HepG2 (cell line): ENCODE results near the gene CUEDC2. TPM values are rescaled to one million over a fixed set of nuclear protein-coding genes. Genes with fewer than 3 reads are reported as not detected.

Experiments used
- ATAC-seq: fragments of 200-7000 bp; cut with Tn5 transposase; 3 replicates; pipeline ENCODE4 v1.9.1; 2020; ENCODE audit warnings: mild to moderate bottlenecking, moderate library complexity
- BruUV-seq: library from RNA; stranded (reverse); fragments of 400-500 nt; replicated peaks from 2 replicates; lab custom pipeline; 2021; lab: Mats Ljungman, UMichigan
- CTCF ChIA-PET: fragments of 300-600 bp; formaldehyde crosslinking; extraction: SDS; loops from one replicate; lab custom pipeline; 2021; ENCODE audit warnings: low total read pairs, inconsistent platforms, low intra/inter-chr PET ratio; lab: Yijun Ruan, JAX
- POLR2A ChIA-PET: fragments of 350-600 bp; sonication (Branson Sonifier 250); formaldehyde crosslinking; loops from one replicate; lab custom pipeline; 2020; ENCODE audit warnings: antibody characterized with exemption, inconsistent platforms; lab: Yijun Ruan, JAX
- DNase-seq: peaks from one replicate; pipeline ENCODE4 v3.0.0-alpha.2; 2015; ENCODE audit warnings: low spot score
- FAIRE-seq: peaks from 3 replicates; lab custom pipeline; 2011; peaks lifted over from hg19 to GRCh38; lab: Jason Lieb, UNC
- H2AFZ ChIP-seq: one replicate; pipeline ENCODE4 v1.6.1; 2011; ENCODE audit warnings: low read length, inconsistent platforms
- H3K27ac ChIP-seq: fragments of 300-600 bp; 3 replicates; pipeline ENCODE4 v1.8.0; 2011; ENCODE audit warnings: mixed run types, mild to moderate bottlenecking, mixed read lengths, low read length, inconsistent platforms; ENCODE audit not compliant: insufficient read depth; ENCODE audit errors: extremely low read length
- H3K27me3 ChIP-seq, 2 experiments: fragments of 200-600 bp in 1 of 2; 2 replicates in 1 of 2; 3 replicates in 1 of 2; pipeline versions ENCODE4 v1.6.0 to v1.8.0; 2011; ENCODE audit warnings: low read length in 2 of 2, mild to moderate bottlenecking in 2 of 2, moderate library complexity in 2 of 2, inconsistent platforms in 1 of 2; ENCODE audit not compliant: insufficient read depth in 2 of 2, control insufficient read depth in 1 of 2
- H3K36me3 ChIP-seq, 2 experiments: fragments of 200-600 bp in 1 of 2; replicated peaks in 1 of 2; 2 replicates in 1 of 2; 3 replicates in 1 of 2; pipeline versions ENCODE4 v1.5.1 to v1.8.0; 2011; ENCODE audit warnings: low read length in 2 of 2, inconsistent platforms in 1 of 2; ENCODE audit not compliant: insufficient read depth in 2 of 2, control insufficient read depth in 1 of 2
- H3K4me1 ChIP-seq: 2 replicates; pipeline ENCODE4 v1.5.1; 2012; ENCODE audit warnings: low read length, inconsistent platforms; ENCODE audit not compliant: insufficient read depth
- H3K4me2 ChIP-seq: 2 replicates; pipeline ENCODE4 v1.6.0; 2011; ENCODE audit warnings: low read depth, low read length, inconsistent platforms
- H3K4me3 ChIP-seq, 3 experiments: fragments of 200-600 bp in 1 of 3; sonication (generic), shearing (Covaris generic) in 1 of 3; replicated peaks in 1 of 3; 2 replicates each; pipeline ENCODE4 v1.5.1; 2011 to 2016; ENCODE audit warnings: low read length in 3 of 3, inconsistent platforms in 2 of 3, low read depth in 2 of 3, mild to moderate bottlenecking in 2 of 3, control low read depth in 1 of 3, mixed read lengths in 1 of 3; ENCODE audit not compliant: insufficient read depth in 1 of 3
- H3K79me2 ChIP-seq: one replicate; pipeline ENCODE4 v1.6.1; 2011; ENCODE audit warnings: low read length, inconsistent platforms; ENCODE audit not compliant: insufficient read depth
- H3K9ac ChIP-seq: 2 replicates; pipeline ENCODE4 v1.6.0; 2011; ENCODE audit warnings: mild to moderate bottlenecking, low read depth, low read length, inconsistent platforms; ENCODE audit not compliant: insufficient read depth
- H3K9me3 ChIP-seq: 2 replicates; pipeline ENCODE4 v1.5.1; 2012; ENCODE audit warnings: mild to moderate bottlenecking, low read length
- H4K20me1 ChIP-seq: 2 replicates; pipeline ENCODE4 v1.6.0; 2011; ENCODE audit warnings: inconsistent platforms, mild to moderate bottlenecking, low read length, moderate library complexity; ENCODE audit not compliant: insufficient read depth
- GABPB1 ChIP-seq: IDR thresholded peaks from 2 replicates; pipeline ENCODE4 v1.6.1; 2016; ENCODE audit warnings: mild to moderate bottlenecking, missing genetic modification reagents, moderate library complexity, missing compliant biosample characterization
- RARA ChIP-seq: IDR thresholded peaks from 2 replicates; pipeline ENCODE4 v1.6.1; 2016; ENCODE audit warnings: missing genetic modification reagents, missing compliant biosample characterization
- RBFOX2 ChIP-seq: fragments of 200-400 bp; formaldehyde crosslinking; IDR thresholded peaks from 2 replicates; pipeline ENCODE4 v1.6.1; 2017; ENCODE audit warnings: low read depth, mild to moderate bottlenecking, low read length
- SETDB1 ChIP-seq: sonication (generic); formaldehyde crosslinking; IDR thresholded peaks from 2 replicates; pipeline ENCODE4 v1.5.1; 2020; ENCODE audit warnings: missing genetic modification reagents, mild to moderate bottlenecking, borderline replicate concordance
- SMC3 ChIP-seq: IDR thresholded peaks from 2 replicates; pipeline ENCODE4 v1.6.1; 2011; ENCODE audit warnings: low read length, improper control_type of control experiment
- SSRP1 ChIP-seq: IDR thresholded peaks from 2 replicates; pipeline ENCODE4 v1.6.1; 2016; ENCODE audit warnings: control low read depth
- WIZ ChIP-seq: sonication (generic); formaldehyde crosslinking; IDR thresholded peaks from 2 replicates; pipeline ENCODE4 v1.5.1; 2020; ENCODE audit warnings: mild to moderate bottlenecking, missing genetic modification reagents
- ZNF121 ChIP-seq: sonication (generic); formaldehyde crosslinking; IDR thresholded peaks from 2 replicates; pipeline ENCODE4 v1.5.0; 2020; ENCODE audit warnings: mild to moderate bottlenecking, missing genetic modification reagents
- ZNF672 ChIP-seq: sonication (generic); formaldehyde crosslinking; IDR thresholded peaks from 2 replicates; pipeline ENCODE4 v1.8.1; 2022; ENCODE audit warnings: missing genetic modification reagents
- ZNF747 ChIP-seq: sonication (generic); formaldehyde crosslinking; IDR thresholded peaks from 2 replicates; pipeline ENCODE4 v1.8.1; 2023; ENCODE audit warnings: missing genetic modification reagents, mild to moderate bottlenecking, borderline replicate concordance
- ZNF773 ChIP-seq: sonication (generic); formaldehyde crosslinking; IDR thresholded peaks from 2 replicates; pipeline ENCODE4 v1.4.0; 2020; ENCODE audit warnings: missing genetic modification reagents, borderline replicate concordance
- ZNF879 ChIP-seq: sonication (generic); formaldehyde crosslinking; IDR thresholded peaks from 2 replicates; pipeline ENCODE4 v1.8.1; 2023; ENCODE audit warnings: missing genetic modification reagents
- ZSCAN9 ChIP-seq: IDR thresholded peaks from 2 replicates; pipeline ENCODE4 v1.6.1; 2016; ENCODE audit warnings: borderline replicate concordance
- WGBS: methylation state at CpG from one replicate; pipeline ENCODE4 v1.1.6; 2017; ENCODE audit warnings: low lambda C conversion rate; 5-methylcytosine and 5-hydroxymethylcytosine counted together
- in situ Hi-C: cut with HindIII; loops from 2 replicates; pipeline ENCODE4 v1.10.0; 2017; ENCODE audit warnings: low pct_unique_long_range_greater_than_20kb; ENCODE audit not compliant: extremely low pct_ligation_motif_present
- intact Hi-C: fragments of 100-400 bp; cut with micrococcal nuclease; formaldehyde crosslinking; loops from one replicate; pipeline ENCODE4 v1.10.0; 2022; ENCODE audit not compliant: unreplicated experiment
- polyA plus RNA-seq, 8 experiments: library from polyadenylated mRNA; depleted of rRNA in 3 of 8; stranded (reverse) in 7 of 8; unstranded in 1 of 8; fragments of >200 nt; fragmentation: Illumina TruSeq in 4 of 8; extraction: Trizol in 4 of 8; gene quantifications; 2 replicates each; pipeline versions ENCODE4 v1.2.1 to v1.2.3, GENCODE V29; 2011 to 2016; ENCODE audit warnings: low read depth in 4 of 8, missing spikeins in 1 of 8, mixed read lengths in 1 of 8; ENCODE audit not compliant: insufficient read depth in 1 of 8
- total RNA-seq, 5 experiments: library from RNA; depleted of rRNA; stranded (reverse); fragments of >200 nt; fragmentation: Illumina TruSeq; extraction: Trizol; gene quantifications; 2 replicates each; pipeline ENCODE4 v1.2.3, GENCODE V29; 2016; ENCODE audit warnings: low read depth in 1 of 5
- TF ChIP-seq, protein P1 (sequence below): IDR thresholded peaks from 2 replicates; pipeline ENCODE4 v1.6.1; 2018; ENCODE audit warnings: missing genetic modification reagents
- TF ChIP-seq, protein P2 (sequence below): IDR thresholded peaks from 2 replicates; pipeline ENCODE4 v1.6.1; 2016
- TF ChIP-seq, protein P3 (sequence below): IDR thresholded peaks from 2 replicates; pipeline ENCODE4 v1.6.1; 2016; ENCODE audit warnings: control low read depth
- TF ChIP-seq, protein P4 (sequence below): sonication (generic); formaldehyde crosslinking; IDR thresholded peaks from 2 replicates; pipeline ENCODE4 v1.5.0; 2020; ENCODE audit warnings: mild to moderate bottlenecking, missing genetic modification reagents, borderline replicate concordance
- TF ChIP-seq, protein P5 (sequence below), 2 experiments: fragments of 450-650 bp in 1 of 2; sonication (generic) in 1 of 2; formaldehyde crosslinking; IDR thresholded peaks; 2 replicates each; pipeline versions ENCODE4 v1.5.0 to v1.8.0; 2020 to 2022; ENCODE audit warnings: mild to moderate bottlenecking in 1 of 2, missing genetic modification reagents in 1 of 2

CUEDC2 gene
- total and polyA plus RNA-seq, 2 of the 13 experiments (the other 11 are each of a cell fraction or from before 2014, with no cell fraction given) = 13.1 to 18.4 TPM

DNA sequence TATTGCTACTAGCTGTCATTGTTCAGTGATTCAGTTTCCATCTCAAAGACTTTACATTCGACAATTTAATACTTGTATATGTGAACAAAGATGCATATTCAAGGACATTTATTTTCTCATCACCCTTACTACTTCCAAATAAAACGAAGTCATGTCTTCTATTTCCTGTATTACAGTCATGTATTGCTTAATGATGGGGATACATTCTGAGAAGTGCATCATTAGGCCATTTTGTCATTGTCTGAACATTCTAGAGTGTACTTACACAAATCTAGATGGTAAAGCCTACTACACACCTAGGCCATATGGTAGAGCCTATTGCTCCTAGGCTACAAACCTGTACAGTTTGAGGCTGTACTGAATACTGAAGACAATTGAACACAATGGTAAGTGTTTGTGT is 12.5 kb upstream of the CUEDC2 start (continued):
- TF ChIP-seq, protein P1, sequence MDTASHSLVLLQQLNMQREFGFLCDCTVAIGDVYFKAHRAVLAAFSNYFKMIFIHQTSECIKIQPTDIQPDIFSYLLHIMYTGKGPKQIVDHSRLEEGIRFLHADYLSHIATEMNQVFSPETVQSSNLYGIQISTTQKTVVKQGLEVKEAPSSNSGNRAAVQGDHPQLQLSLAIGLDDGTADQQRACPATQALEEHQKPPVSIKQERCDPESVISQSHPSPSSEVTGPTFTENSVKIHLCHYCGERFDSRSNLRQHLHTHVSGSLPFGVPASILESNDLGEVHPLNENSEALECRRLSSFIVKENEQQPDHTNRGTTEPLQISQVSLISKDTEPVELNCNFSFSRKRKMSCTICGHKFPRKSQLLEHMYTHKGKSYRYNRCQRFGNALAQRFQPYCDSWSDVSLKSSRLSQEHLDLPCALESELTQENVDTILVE (CRISPR knock-in tag) = no peak
- no peak for TF ChIP-seq GABPB1 (CRISPR knock-in tag)
- TF ChIP-seq, protein P2, sequence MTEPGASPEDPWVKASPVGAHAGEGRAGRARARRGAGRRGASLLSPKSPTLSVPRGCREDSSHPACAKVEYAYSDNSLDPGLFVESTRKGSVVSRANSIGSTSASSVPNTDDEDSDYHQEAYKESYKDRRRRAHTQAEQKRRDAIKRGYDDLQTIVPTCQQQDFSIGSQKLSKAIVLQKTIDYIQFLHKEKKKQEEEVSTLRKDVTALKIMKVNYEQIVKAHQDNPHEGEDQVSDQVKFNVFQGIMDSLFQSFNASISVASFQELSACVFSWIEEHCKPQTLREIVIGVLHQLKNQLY (CRISPR knock-in tag) = no peak
- TF ChIP-seq, protein P3, sequence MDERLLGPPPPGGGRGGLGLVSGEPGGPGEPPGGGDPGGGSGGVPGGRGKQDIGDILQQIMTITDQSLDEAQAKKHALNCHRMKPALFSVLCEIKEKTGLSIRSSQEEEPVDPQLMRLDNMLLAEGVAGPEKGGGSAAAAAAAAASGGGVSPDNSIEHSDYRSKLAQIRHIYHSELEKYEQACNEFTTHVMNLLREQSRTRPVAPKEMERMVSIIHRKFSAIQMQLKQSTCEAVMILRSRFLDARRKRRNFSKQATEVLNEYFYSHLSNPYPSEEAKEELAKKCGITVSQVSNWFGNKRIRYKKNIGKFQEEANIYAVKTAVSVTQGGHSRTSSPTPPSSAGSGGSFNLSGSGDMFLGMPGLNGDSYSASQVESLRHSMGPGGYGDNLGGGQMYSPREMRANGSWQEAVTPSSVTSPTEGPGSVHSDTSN (CRISPR knock-in tag) = no peak
- TF ChIP-seq RARA (CRISPR knock-in tag) = no peak
- TF ChIP-seq ZNF879 (CRISPR knock-in tag) = no peak
- TF ChIP-seq ZNF773 (CRISPR knock-in tag) = no peak
- no peak for TF ChIP-seq WIZ (CRISPR knock-in tag)
- no peak for TF ChIP-seq ZNF121 (CRISPR knock-in tag)
- TF ChIP-seq SETDB1 (CRISPR knock-in tag) = no peak
- no peak for TF ChIP-seq ZNF747 (CRISPR knock-in tag)

DNA sequence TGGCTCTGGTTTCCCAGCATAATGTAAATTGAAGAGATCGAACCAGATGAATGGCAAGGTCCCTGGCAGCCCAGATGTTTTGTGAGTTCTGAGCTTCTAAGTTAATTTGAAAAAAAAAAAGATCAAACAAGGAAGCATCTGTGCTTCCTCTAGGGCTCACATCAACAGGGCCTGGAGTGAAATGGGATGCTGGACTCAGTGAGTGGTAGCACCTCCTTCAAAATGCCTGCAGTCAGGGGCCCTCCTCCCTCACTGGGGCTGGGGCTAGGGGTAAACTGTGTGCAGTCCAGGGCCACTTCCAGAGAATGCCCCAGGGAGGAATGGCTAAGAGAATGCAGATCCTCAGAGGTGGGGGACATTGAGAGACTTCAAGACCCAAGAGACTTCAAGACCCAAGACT is 6.0 kb upstream of the CUEDC2 start:
- WGBS = 79% methylated on average over 1 of the region's 1 CpG
- H3K4me2 ChIP-seq = no peak overlapping the region
- H3K79me2 ChIP-seq = no peaks in the 10 kb centered on the region
- no peak overlapping the region for H3K27ac ChIP-seq
- FAIRE-seq = no peak
- DNase-seq = no peak
- CTCF ChIA-PET = no interaction called here
- intact Hi-C loops (no loop called here), in situ Hi-C loops (no loop called here)
- H3K9ac ChIP-seq = no peak overlapping the region
- H3K4me1 ChIP-seq = peaks cover 46% of the 10 kb centered on the region
- H3K36me3 ChIP-seq = no peaks in the 10 kb centered on the region
- BruUV-seq = no TSS peak
- no peaks in the 10 kb centered on the region for H3K9me3 ChIP-seq
- ATAC-seq = no peak
- no peaks in the 10 kb centered on the region; a peak in 1 of 5 replicates for H3K27me3 ChIP-seq
- H2AFZ ChIP-seq = no peak overlapping the region
- H3K4me3 ChIP-seq = no peak overlapping the region
- no peaks in the 10 kb centered on the region for H4K20me1 ChIP-seq
- POLR2A ChIA-PET = no interaction called here
- TF ChIP-seq SMC3 (no peak), ZSCAN9 (no peak), SSRP1 (CRISPR knock-in tag) (no peak), ZNF672 (CRISPR knock-in tag) (no peak), RBFOX2 (no peak)
- TF ChIP-seq, protein P4, sequence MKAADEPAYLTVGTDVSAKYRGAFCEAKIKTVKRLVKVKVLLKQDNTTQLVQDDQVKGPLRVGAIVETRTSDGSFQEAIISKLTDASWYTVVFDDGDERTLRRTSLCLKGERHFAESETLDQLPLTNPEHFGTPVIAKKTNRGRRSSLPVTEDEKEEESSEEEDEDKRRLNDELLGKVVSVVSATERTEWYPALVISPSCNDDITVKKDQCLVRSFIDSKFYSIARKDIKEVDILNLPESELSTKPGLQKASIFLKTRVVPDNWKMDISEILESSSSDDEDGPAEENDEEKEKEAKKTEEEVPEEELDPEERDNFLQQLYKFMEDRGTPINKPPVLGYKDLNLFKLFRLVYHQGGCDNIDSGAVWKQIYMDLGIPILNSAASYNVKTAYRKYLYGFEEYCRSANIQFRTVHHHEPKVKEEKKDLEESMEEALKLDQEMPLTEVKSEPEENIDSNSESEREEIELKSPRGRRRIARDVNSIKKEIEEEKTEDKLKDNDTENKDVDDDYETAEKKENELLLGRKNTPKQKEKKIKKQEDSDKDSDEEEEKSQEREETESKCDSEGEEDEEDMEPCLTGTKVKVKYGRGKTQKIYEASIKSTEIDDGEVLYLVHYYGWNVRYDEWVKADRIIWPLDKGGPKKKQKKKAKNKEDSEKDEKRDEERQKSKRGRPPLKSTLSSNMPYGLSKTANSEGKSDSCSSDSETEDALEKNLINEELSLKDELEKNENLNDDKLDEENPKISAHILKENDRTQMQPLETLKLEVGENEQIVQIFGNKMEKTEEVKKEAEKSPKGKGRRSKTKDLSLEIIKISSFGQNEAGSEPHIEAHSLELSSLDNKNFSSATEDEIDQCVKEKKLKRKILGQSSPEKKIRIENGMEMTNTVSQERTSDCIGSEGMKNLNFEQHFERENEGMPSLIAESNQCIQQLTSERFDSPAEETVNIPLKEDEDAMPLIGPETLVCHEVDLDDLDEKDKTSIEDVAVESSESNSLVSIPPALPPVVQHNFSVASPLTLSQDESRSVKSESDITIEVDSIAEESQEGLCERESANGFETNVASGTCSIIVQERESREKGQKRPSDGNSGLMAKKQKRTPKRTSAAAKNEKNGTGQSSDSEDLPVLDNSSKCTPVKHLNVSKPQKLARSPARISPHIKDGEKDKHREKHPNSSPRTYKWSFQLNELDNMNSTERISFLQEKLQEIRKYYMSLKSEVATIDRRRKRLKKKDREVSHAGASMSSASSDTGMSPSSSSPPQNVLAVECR (CRISPR knock-in tag) = no peak
- TF ChIP-seq, protein P5, sequence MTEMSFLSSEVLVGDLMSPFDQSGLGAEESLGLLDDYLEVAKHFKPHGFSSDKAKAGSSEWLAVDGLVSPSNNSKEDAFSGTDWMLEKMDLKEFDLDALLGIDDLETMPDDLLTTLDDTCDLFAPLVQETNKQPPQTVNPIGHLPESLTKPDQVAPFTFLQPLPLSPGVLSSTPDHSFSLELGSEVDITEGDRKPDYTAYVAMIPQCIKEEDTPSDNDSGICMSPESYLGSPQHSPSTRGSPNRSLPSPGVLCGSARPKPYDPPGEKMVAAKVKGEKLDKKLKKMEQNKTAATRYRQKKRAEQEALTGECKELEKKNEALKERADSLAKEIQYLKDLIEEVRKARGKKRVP (CRISPR knock-in tag; IDR thresholded peaks at IDR 0.05) = no peak
